B cell (primary cell): ENCODE data around the gene CUL5. TPM values are rescaled to one million over a fixed set of nuclear protein-coding genes. Genes with fewer than 3 reads are reported as not detected.

Experiments
- ATAC-seq: fragments of 200-7000 bp; cut with Tn5 transposase; one replicate; pipeline ENCODE4 v1.10.0; 2021; ENCODE audit warnings: low read depth, mild to moderate bottlenecking, moderate number of reproducible peaks, moderate library complexity
- CTCF ChIA-PET: fragments of 350-600 bp; sonication (Branson Sonifier 250); formaldehyde crosslinking; loops from one replicate; lab custom pipeline; 2021; ENCODE audit warnings: antibody characterized with exemption, inconsistent platforms; lab: Charles Lee
- POLR2A ChIA-PET: fragments of 350-600 bp; sonication (Branson Sonifier 250); formaldehyde crosslinking; loops from one replicate; lab custom pipeline; 2021; ENCODE audit warnings: antibody characterized with exemption; lab: Charles Lee
- DNase-seq: peaks from one replicate; pipeline ENCODE4 v3.0.0; 2013
- H2AFZ ChIP-seq: 2 replicates; pipeline ENCODE4 v1.6.1; 2012; ENCODE audit warnings: mild to moderate bottlenecking, low read depth, low read length; ENCODE audit not compliant: insufficient read depth, poor library complexity, severe bottlenecking
- H3K27ac ChIP-seq, 2 donors: 1 replicate in 1 of 2; 2 replicates in 1 of 2; pipeline ENCODE4 v1.5.1; 2012 to 2013; ENCODE audit warnings: low read length in 2 of 2, mild to moderate bottlenecking in 2 of 2, moderate library complexity in 1 of 2
- H3K27me3 ChIP-seq, 4 experiments: fragments of 200-600 bp in 1 of 4; sonication (generic) in 1 of 4; replicated peaks in 1 of 4; 1 replicate in 2 of 4; 2 replicates in 2 of 4; pipeline versions ENCODE4 v1.6.1 to v1.7.0; 2013 to 2016; ENCODE audit warnings: low read length in 3 of 4, mild to moderate bottlenecking in 2 of 4, mixed read lengths in 1 of 4, moderate library complexity in 1 of 4; ENCODE audit not compliant: insufficient read depth in 4 of 4, control insufficient read depth in 3 of 4; ENCODE audit errors: control extremely low read depth in 1 of 4
- H3K36me3 ChIP-seq, 2 experiments: replicated peaks in 1 of 2; 1 replicate in 1 of 2; 2 replicates in 1 of 2; pipeline versions ENCODE4 v1.6.1 to v1.7.1; 2013; ENCODE audit warnings: low read length in 1 of 2; ENCODE audit not compliant: insufficient read depth in 2 of 2, control insufficient read depth in 1 of 2; ENCODE audit errors: control extremely low read depth in 1 of 2, extremely low read depth in 1 of 2
- H3K4me1 ChIP-seq, 2 donors: fragments of 200-600 bp in 1 of 2; sonication (generic) in 1 of 2; 1 replicate in 1 of 2; 2 replicates in 1 of 2; pipeline versions ENCODE4 v1.5.1 to v1.6.1; 2013 to 2017; ENCODE audit warnings: low read length in 2 of 2; ENCODE audit not compliant: control insufficient read depth in 2 of 2, insufficient read depth in 2 of 2
- H3K4me2 ChIP-seq: replicated peaks from 2 replicates; pipeline ENCODE3; 2012; ENCODE audit warnings: mild to moderate bottlenecking, low read depth, low read length; ENCODE audit not compliant: poor library complexity, severe bottlenecking
- H3K4me3 ChIP-seq, 5 experiments: fragments of 200-600 bp in 1 of 5; sonication (generic) in 1 of 5; 1 replicate in 3 of 5; 2 replicates in 2 of 5; pipeline versions ENCODE4 v1.5.1 to v1.7.0; 2011 to 2016; ENCODE audit warnings: low read length in 4 of 5, mild to moderate bottlenecking in 4 of 5, low read depth in 2 of 5, control low read depth in 1 of 5, moderate library complexity in 1 of 5; ENCODE audit not compliant: insufficient read depth in 1 of 5; ENCODE audit errors: control extremely low read depth in 1 of 5, extremely low read depth in 1 of 5
- H3K79me2 ChIP-seq: fragments of 200-600 bp; sonication (generic); one replicate; pipeline ENCODE4 v1.6.0; 2016; ENCODE audit warnings: low read length; ENCODE audit not compliant: control insufficient read depth, insufficient read depth
- H3K9ac ChIP-seq: fragments of 200-600 bp; sonication (generic); 2 replicates; pipeline ENCODE4 v1.6.1; 2017; ENCODE audit warnings: mild to moderate bottlenecking, low read length, moderate library complexity
- H3K9me3 ChIP-seq, 3 donors: one replicate each; pipeline versions ENCODE4 v1.6.1 to v1.7.1; 2013; ENCODE audit warnings: low read length in 2 of 3; ENCODE audit not compliant: control insufficient read depth in 2 of 3, insufficient read depth in 1 of 3; ENCODE audit errors: control extremely low read depth in 1 of 3
- H4K20me1 ChIP-seq: 2 replicates; pipeline ENCODE4 v1.6.0; 2012; ENCODE audit warnings: mild to moderate bottlenecking, low read length; ENCODE audit not compliant: insufficient read depth, control insufficient read depth, poor library complexity, severe bottlenecking
- H3K27ac Mint-ChIP-seq: one replicate; pipeline ENCODE4 v1.8.0; 2021; ENCODE audit warnings: mixed read lengths
- H3K27me3 Mint-ChIP-seq: one replicate; pipeline ENCODE4 v1.8.0; 2021; ENCODE audit warnings: mixed read lengths
- H3K4me1 Mint-ChIP-seq: one replicate; pipeline ENCODE4 v1.8.0; 2021; ENCODE audit warnings: mixed read lengths
- H3K4me3 Mint-ChIP-seq: one replicate; pipeline ENCODE4 v1.8.0; 2021; ENCODE audit warnings: mixed read lengths
- H3K9me3 Mint-ChIP-seq: one replicate; pipeline ENCODE4 v1.8.0; 2022; ENCODE audit warnings: mixed read lengths; ENCODE audit not compliant: insufficient read depth
- CTCF ChIP-seq: fragments of 200-600 bp; IDR thresholded peaks from one replicate; pipeline ENCODE4 v1.8.0; 2022; ENCODE audit warnings: antibody characterized with exemption, mild to moderate bottlenecking
- EZH2 ChIP-seq: IDR thresholded peaks from 2 replicates; pipeline ENCODE4 v1.6.1; 2012; ENCODE audit warnings: borderline replicate concordance, low read depth, mild to moderate bottlenecking, moderate library complexity, low read length; ENCODE audit not compliant: insufficient read depth, poor library complexity, severe bottlenecking
- WGBS: methylation state at CpG from one replicate; pipeline ENCODE4 v1.1.5; 2013; ENCODE audit warnings: missing lambda C conversion rate; ENCODE audit not compliant: insufficient coverage; 5-methylcytosine and 5-hydroxymethylcytosine counted together
- intact Hi-C: fragments of 100-400 bp; cut with micrococcal nuclease; formaldehyde crosslinking; loops from one replicate; pipeline ENCODE4 v1.10.0; 2022
- polyA plus RNA-seq: library from polyadenylated mRNA; depleted of rRNA; stranded (reverse); fragments of >200 nt; gene quantifications from 2 replicates; pipeline ENCODE4 v1.2.3, GENCODE V29; 2012
- total RNA-seq, 2 donors: library from RNA; stranded (reverse); fragments of 120-200 nt in 1 of 2; gene quantifications; 1 replicate in 1 of 2; 2 replicates in 1 of 2; pipeline versions ENCODE4 v1.2.3 to v1.2.4, GENCODE V29; 2013 to 2022

The CUL5 gene
- total and polyA plus RNA-seq, 2 donors (not counting 1 experiment from before 2014, with no cell fraction given): 29.4 to 44.1 TPM

- Histone ChIP-seq H3K36me3 (peaks cover 5 to 24% of the 10 kb centered on the region in 2 experiments), H3K9me3 (no peaks in the 10 kb centered on the region), H2AFZ (no peak overlapping the region), H3K27ac (peak overlapping the region in 1 of 2 donors; percentile 39), H3K4me2 (no peak overlapping the region), H3K4me1 (no peaks in the 10 kb centered on the region), H3K9ac (no peak overlapping the region), H4K20me1 (no peaks in the 10 kb centered on the region), H3K79me2 (no peaks in the 10 kb centered on the region), H3K4me3 (no peak overlapping the region), H3K27me3 (no peaks in the 10 kb centered on the region)
- DNase-seq (peak; percentile 20), ATAC-seq (no peak)
- no peaks in the 10 kb centered on the region for H3K9me3 Mint-ChIP-seq
- ChIA-PET POLR2A (interaction anchor here (0.7 kb wide), 1 partner anchor 171 kb away, joined by 4 read pairs; no protein-coding TSS in a partner anchor), CTCF (no interaction called here)
- no CpG with 5 or more reads among the region's 2 CpGs for WGBS
- H3K27ac Mint-ChIP-seq: no peak overlapping the region
- no peak overlapping the region for H3K4me3 Mint-ChIP-seq
- peaks cover 4% of the 10 kb centered on the region for H3K4me1 Mint-ChIP-seq
- no peak for TF ChIP-seq CTCF
- no peak for TF ChIP-seq EZH2
- no peaks in the 10 kb centered on the region for H3K27me3 Mint-ChIP-seq
- intact Hi-C loops: no loop called here
These were observed 127.3 kb downstream of the CUL5 start for GRCh38 chr11:108135845-108136544.

- DNase-seq (no peak), ATAC-seq (no peak)
- Histone ChIP-seq H3K4me3 (no peak overlapping the region), H4K20me1 (no peaks in the 10 kb centered on the region), H2AFZ (no peak overlapping the region), H3K36me3 (peaks cover 7 to 31% of the 10 kb centered on the region in 2 experiments), H3K27ac (no peak overlapping the region), H3K4me2 (no peak overlapping the region), H3K27me3 (no peaks in the 10 kb centered on the region), H3K4me1 (no peaks in the 10 kb centered on the region), H3K9me3 (no peaks in the 10 kb centered on the region), H3K79me2 (no peaks in the 10 kb centered on the region), H3K9ac (no peak overlapping the region)
- no peak overlapping the region for H3K27ac Mint-ChIP-seq
- intact Hi-C loops: no loop called here
- H3K27me3 Mint-ChIP-seq: no peaks in the 10 kb centered on the region
- POLR2A ChIA-PET: no interaction called here
- CTCF ChIA-PET: no interaction called here
- H3K4me3 Mint-ChIP-seq: no peak overlapping the region
- 100% methylated on average over 1 of the region's 1 CpG for WGBS
- no peak for TF ChIP-seq EZH2
- TF ChIP-seq CTCF: no peak
- no peaks in the 10 kb centered on the region for H3K9me3 Mint-ChIP-seq
- H3K4me1 Mint-ChIP-seq: peaks cover 4% of the 10 kb centered on the region
These were observed 128.5 kb downstream of the CUL5 start for GRCh38 chr11:108137212-108137611.
